ENCODE measurements around the gene PTPRT. TPM values are rescaled to one million over a fixed set of nuclear protein-coding genes. Genes with fewer than 3 reads are reported as not detected.

Gene PTPRT
- total RNA-seq, 1 donor from 2014 or later, result not detected

- no peaks in the 10 kb centered on the region for H3K36me3 Mint-ChIP-seq (ENCODE audit: low read depth)
- H3K9me3 Mint-ChIP-seq, result peaks cover 3% of the 10 kb centered on the region
- H3K27me3 Mint-ChIP-seq (ENCODE audit: insufficient read depth), result no peaks in the 10 kb centered on the region
- H3K4me1 Mint-ChIP-seq (ENCODE audit: low read depth), result no peaks in the 10 kb centered on the region
- no peak for DNase-seq (ENCODE audit: low spot score)
- no peak overlapping the region for H3K4me3 Mint-ChIP-seq
- H3K27ac Mint-ChIP-seq, result no peak overlapping the region
- intact Hi-C loops (cut with micrococcal nuclease), result no loop called here
Observed at GRCh38 chr20:42190084-42190483, 999.6 kb downstream of the PTPRT start.

- Mint-ChIP-seq H3K27me3 (ENCODE audit: insufficient read depth) (no peaks in the 10 kb centered on the region), H3K36me3 (ENCODE audit: low read depth) (no peaks in the 10 kb centered on the region), H3K9me3 (no peaks in the 10 kb centered on the region), H3K4me1 (ENCODE audit: low read depth) (no peaks in the 10 kb centered on the region), H3K4me3 (no peak overlapping the region), H3K27ac (no peak overlapping the region)
- intact Hi-C loops (cut with micrococcal nuclease), result no loop called here
- no peak for DNase-seq (ENCODE audit: low spot score)
Observed at GRCh38 chr20:42186337-42186736, 1003.4 kb downstream of the PTPRT start.

GRCh38 chr20:42183147-42183546, 1006.6 kb downstream of the PTPRT start:
- H3K9me3 Mint-ChIP-seq, result no peaks in the 10 kb centered on the region
- no peaks in the 10 kb centered on the region for H3K36me3 Mint-ChIP-seq (ENCODE audit: low read depth)
- H3K27me3 Mint-ChIP-seq (ENCODE audit: insufficient read depth), result no peaks in the 10 kb centered on the region
- no peaks in the 10 kb centered on the region for H3K4me1 Mint-ChIP-seq (ENCODE audit: low read depth)
- intact Hi-C loops (cut with micrococcal nuclease), result no loop called here
- no peak for DNase-seq (ENCODE audit: low spot score)
- no peak overlapping the region for H3K27ac Mint-ChIP-seq
- H3K4me3 Mint-ChIP-seq, result no peak overlapping the region

GRCh38 chr20:42181064-42181463, 1008.6 kb downstream of the PTPRT start:
- H3K36me3 Mint-ChIP-seq (ENCODE audit: low read depth), result no peaks in the 10 kb centered on the region
- no peak overlapping the region for H3K27ac Mint-ChIP-seq
- H3K9me3 Mint-ChIP-seq, result no peaks in the 10 kb centered on the region
- intact Hi-C loops (cut with micrococcal nuclease), result no loop called here
- no peaks in the 10 kb centered on the region for H3K4me1 Mint-ChIP-seq (ENCODE audit: low read depth)
- H3K4me3 Mint-ChIP-seq, result no peak overlapping the region
- no peaks in the 10 kb centered on the region for H3K27me3 Mint-ChIP-seq (ENCODE audit: insufficient read depth)
- DNase-seq (ENCODE audit: low spot score), result no peak

GRCh38 chr20:42179768-42180167, 1009.9 kb downstream of the PTPRT start:
- intact Hi-C loops (cut with micrococcal nuclease), result no loop called here
- Mint-ChIP-seq H3K9me3 (no peaks in the 10 kb centered on the region), H3K27me3 (ENCODE audit: insufficient read depth) (no peaks in the 10 kb centered on the region), H3K4me1 (ENCODE audit: low read depth) (no peaks in the 10 kb centered on the region), H3K27ac (no peak overlapping the region), H3K4me3 (no peak overlapping the region), H3K36me3 (ENCODE audit: low read depth) (no peaks in the 10 kb centered on the region)
- no peak for DNase-seq (ENCODE audit: low spot score)

- Mint-ChIP-seq H3K36me3 (ENCODE audit: low read depth) (no peaks in the 10 kb centered on the region), H3K4me3 (no peak overlapping the region), H3K4me1 (ENCODE audit: low read depth) (no peaks in the 10 kb centered on the region), H3K27ac (no peak overlapping the region), H3K9me3 (no peaks in the 10 kb centered on the region), H3K27me3 (ENCODE audit: insufficient read depth) (no peaks in the 10 kb centered on the region)
- DNase-seq (ENCODE audit: low spot score), result no peak
- intact Hi-C loops (cut with micrococcal nuclease), result no loop called here
Observed at GRCh38 chr20:42173440-42173839, 1016.3 kb downstream of the PTPRT start.

GRCh38 chr20:42164121-42164890, 1025.4 kb downstream of the PTPRT start:
- no peak for DNase-seq (ENCODE audit: low spot score)
- Mint-ChIP-seq H3K27me3 (ENCODE audit: insufficient read depth) (no peaks in the 10 kb centered on the region), H3K4me1 (ENCODE audit: low read depth) (no peaks in the 10 kb centered on the region), H3K4me3 (no peak overlapping the region), H3K9me3 (no peaks in the 10 kb centered on the region), H3K27ac (no peak overlapping the region), H3K36me3 (ENCODE audit: low read depth) (no peaks in the 10 kb centered on the region)
- intact Hi-C loops (cut with micrococcal nuclease), result no loop called here

- Mint-ChIP-seq H3K27me3 (ENCODE audit: insufficient read depth) (no peaks in the 10 kb centered on the region), H3K9me3 (no peaks in the 10 kb centered on the region)
Observed at GRCh38 chr20:42161228-42161829, 1028.4 kb downstream of the PTPRT start.

GRCh38 chr20:42159808-42160207, 1029.9 kb downstream of the PTPRT start:
- no peak for DNase-seq (ENCODE audit: low spot score)
- Mint-ChIP-seq H3K9me3 (peaks cover 4% of the 10 kb centered on the region), H3K4me1 (ENCODE audit: low read depth) (no peaks in the 10 kb centered on the region), H3K27me3 (ENCODE audit: insufficient read depth) (no peaks in the 10 kb centered on the region), H3K4me3 (no peak overlapping the region), H3K27ac (no peak overlapping the region), H3K36me3 (ENCODE audit: low read depth) (no peaks in the 10 kb centered on the region)
- intact Hi-C loops (cut with micrococcal nuclease), result no loop called here

More at GRCh38 chr20:42161228-42161829, 1028.4 kb downstream of the PTPRT start:
- Mint-ChIP-seq H3K36me3 (ENCODE audit: low read depth) (no peaks in the 10 kb centered on the region), H3K4me3 (no peak overlapping the region), H3K4me1 (ENCODE audit: low read depth) (no peaks in the 10 kb centered on the region), H3K27ac (no peak overlapping the region)
- no peak for DNase-seq (ENCODE audit: low spot score)
- intact Hi-C loops (cut with micrococcal nuclease), result no loop called here

GRCh38 chr20:42158272-42158671, 1031.4 kb downstream of the PTPRT start:
- Mint-ChIP-seq H3K4me3 (no peak overlapping the region), H3K27me3 (ENCODE audit: insufficient read depth) (no peaks in the 10 kb centered on the region), H3K27ac (no peak overlapping the region), H3K36me3 (ENCODE audit: low read depth) (no peaks in the 10 kb centered on the region), H3K4me1 (ENCODE audit: low read depth) (no peaks in the 10 kb centered on the region), H3K9me3 (peaks cover 4% of the 10 kb centered on the region)
- intact Hi-C loops (cut with micrococcal nuclease), result no loop called here
- DNase-seq (ENCODE audit: low spot score), result no peak

- no peak for DNase-seq (ENCODE audit: low spot score)
- Mint-ChIP-seq H3K4me3 (no peak overlapping the region), H3K36me3 (ENCODE audit: low read depth) (no peaks in the 10 kb centered on the region), H3K4me1 (ENCODE audit: low read depth) (no peaks in the 10 kb centered on the region), H3K27ac (no peak overlapping the region), H3K9me3 (peaks cover 10% of the 10 kb centered on the region), H3K27me3 (ENCODE audit: insufficient read depth) (no peaks in the 10 kb centered on the region)
- intact Hi-C loops (cut with micrococcal nuclease), result no loop called here
Observed at GRCh38 chr20:42155586-42155985, 1034.1 kb downstream of the PTPRT start.

GRCh38 chr20:42152575-42152974, 1037.1 kb downstream of the PTPRT start:
- Mint-ChIP-seq H3K27me3 (ENCODE audit: insufficient read depth) (no peaks in the 10 kb centered on the region), H3K4me3 (no peak overlapping the region), H3K4me1 (ENCODE audit: low read depth) (no peaks in the 10 kb centered on the region), H3K27ac (no peak overlapping the region), H3K9me3 (peaks cover 10% of the 10 kb centered on the region), H3K36me3 (ENCODE audit: low read depth) (no peaks in the 10 kb centered on the region)
- intact Hi-C loops (cut with micrococcal nuclease), result no loop called here
- DNase-seq (ENCODE audit: low spot score), result no peak

GRCh38 chr20:42150230-42150629, 1039.5 kb downstream of the PTPRT start:
- H3K4me3 Mint-ChIP-seq, result no peak overlapping the region
- H3K36me3 Mint-ChIP-seq (ENCODE audit: low read depth), result no peaks in the 10 kb centered on the region
- no peaks in the 10 kb centered on the region for H3K27me3 Mint-ChIP-seq (ENCODE audit: insufficient read depth)
- H3K9me3 Mint-ChIP-seq, result peaks cover 6% of the 10 kb centered on the region
- intact Hi-C loops (cut with micrococcal nuclease), result no loop called here
- no peaks in the 10 kb centered on the region for H3K4me1 Mint-ChIP-seq (ENCODE audit: low read depth)
- DNase-seq (ENCODE audit: low spot score), result no peak
- no peak overlapping the region for H3K27ac Mint-ChIP-seq

Data from activated T-helper 1 cell treated with anti-CD3 and anti-CD28 coated beads, Interleukin-12 subunit alpha, Interleukin-12 subunit beta, Interleukin-2, Interleukin-4 antibody, amounts not matched to agents 30 ng/mL and 10 ng/mL and 1 ng/mL, durations not matched to agents 14 hours and 24 hours and 36 hours (primary cell).